Activated B cell treated with CpG ODN at 0.5 μM for 24 hours (primary cell): Measurements from ENCODE around the gene NKX1-1. TPM values are rescaled to one million over a fixed set of nuclear protein-coding genes. Genes with fewer than 3 reads are reported as not detected.

Experiments used
- ATAC-seq: fragments of 200-7000 bp; cut with Tn5 transposase; one replicate; pipeline ENCODE4 v1.10.0; 2021; ENCODE audit warnings: low read depth, mild to moderate bottlenecking, moderate library complexity
- CTCF ChIA-PET: fragments of 350-600 bp; sonication (Branson Sonifier 250); formaldehyde crosslinking; loops from one replicate; lab custom pipeline; 2021; ENCODE audit warnings: antibody characterized with exemption; lab: Charles Lee
- POLR2A ChIA-PET: fragments of 350-600 bp; sonication (Branson Sonifier 250); formaldehyde crosslinking; loops from one replicate; lab custom pipeline; 2021; ENCODE audit warnings: antibody characterized with exemption; lab: Charles Lee
- DNase-seq: peaks from one replicate; pipeline ENCODE4 v3.0.0; 2022
- H3K27ac Mint-ChIP-seq: one replicate; pipeline ENCODE4 v1.8.0; 2020; ENCODE audit warnings: mixed read lengths
- H3K27me3 Mint-ChIP-seq: one replicate; pipeline ENCODE4 v1.8.0; 2021; ENCODE audit warnings: mixed read lengths
- H3K36me3 Mint-ChIP-seq: one replicate; pipeline ENCODE4 v1.8.0; 2021; ENCODE audit warnings: low read depth, mixed read lengths
- H3K4me1 Mint-ChIP-seq: one replicate; pipeline ENCODE4 v1.8.0; 2021; ENCODE audit warnings: mixed read lengths
- H3K4me3 Mint-ChIP-seq: one replicate; pipeline ENCODE4 v1.8.0; 2020; ENCODE audit warnings: mild to moderate bottlenecking, mixed read lengths
- H3K9me3 Mint-ChIP-seq: one replicate; pipeline ENCODE4 v1.8.0; 2020; ENCODE audit warnings: mixed read lengths
- CTCF ChIP-seq: fragments of 200-600 bp; IDR thresholded peaks from one replicate; pipeline ENCODE4 v1.8.0; 2022; ENCODE audit warnings: antibody characterized with exemption, mild to moderate bottlenecking
- intact Hi-C: fragments of 100-400 bp; cut with micrococcal nuclease; formaldehyde crosslinking; loops from one replicate; pipeline ENCODE4 v1.15.1; 2024
- total RNA-seq: library from RNA; stranded (reverse); gene quantifications from 2 replicates; pipeline ENCODE4 v1.2.3, GENCODE V29; 2022

Gene NKX1-1
- total RNA-seq, 1 donor from 2014 or later = not detected

DNA sequence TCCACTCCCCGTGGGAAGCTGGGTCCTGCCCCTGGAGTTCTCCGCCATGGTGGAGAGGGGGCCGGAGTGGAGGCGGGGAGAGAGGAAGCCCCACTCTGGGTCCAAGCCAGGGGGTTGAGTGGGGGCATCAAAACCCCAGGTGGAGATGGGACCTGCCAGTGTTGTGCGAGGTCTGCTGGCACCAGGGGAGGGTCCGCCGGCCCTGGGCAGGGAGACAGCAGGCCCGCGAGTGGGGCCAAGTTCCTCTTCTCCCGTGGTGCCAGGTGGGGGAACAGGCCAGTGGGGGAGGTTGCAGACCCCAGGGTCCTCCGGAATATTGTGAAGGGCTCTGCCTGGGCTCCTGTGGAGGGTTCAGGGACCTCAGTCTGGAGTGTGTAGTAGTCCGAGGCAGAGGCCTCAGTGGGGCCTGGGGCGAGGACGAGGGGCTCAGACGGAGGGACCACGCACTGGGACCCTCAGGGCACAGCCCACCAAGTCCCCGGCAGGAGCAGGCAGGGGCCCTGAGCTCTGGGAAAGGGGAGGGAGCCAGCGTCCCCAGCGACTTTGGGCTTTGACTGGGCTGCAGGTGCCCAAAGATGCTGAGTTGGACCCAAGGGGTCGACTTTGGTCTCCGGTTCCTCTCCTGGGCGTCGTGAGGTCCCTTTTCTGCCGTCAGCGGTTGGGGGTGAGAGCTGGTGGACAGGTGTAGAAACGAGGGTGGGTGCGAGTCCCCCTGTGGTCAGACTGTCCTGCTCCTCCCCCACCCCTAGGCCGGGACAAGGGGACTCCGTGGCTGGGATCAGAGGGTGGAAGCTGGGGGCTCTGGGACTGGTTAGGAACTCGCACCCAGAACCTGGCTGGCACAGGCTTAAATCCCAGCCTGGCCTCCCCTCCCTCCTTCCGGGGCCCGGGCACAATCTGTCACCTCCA is 43.8 kb upstream of the NKX1-1 start:
- H3K27me3 Mint-ChIP-seq = no peaks in the 10 kb centered on the region
- CTCF ChIA-PET = no interaction called here
- no peak for ATAC-seq
- no peak for TF ChIP-seq CTCF
- H3K36me3 Mint-ChIP-seq = no peaks in the 10 kb centered on the region
- no peak for DNase-seq
- no peak overlapping the region for H3K4me3 Mint-ChIP-seq
- no peak overlapping the region for H3K27ac Mint-ChIP-seq
- no peaks in the 10 kb centered on the region for H3K4me1 Mint-ChIP-seq
- intact Hi-C loops = no loop called here
- POLR2A ChIA-PET = no interaction called here
- peaks cover 14% of the 10 kb centered on the region for H3K9me3 Mint-ChIP-seq

DNA sequence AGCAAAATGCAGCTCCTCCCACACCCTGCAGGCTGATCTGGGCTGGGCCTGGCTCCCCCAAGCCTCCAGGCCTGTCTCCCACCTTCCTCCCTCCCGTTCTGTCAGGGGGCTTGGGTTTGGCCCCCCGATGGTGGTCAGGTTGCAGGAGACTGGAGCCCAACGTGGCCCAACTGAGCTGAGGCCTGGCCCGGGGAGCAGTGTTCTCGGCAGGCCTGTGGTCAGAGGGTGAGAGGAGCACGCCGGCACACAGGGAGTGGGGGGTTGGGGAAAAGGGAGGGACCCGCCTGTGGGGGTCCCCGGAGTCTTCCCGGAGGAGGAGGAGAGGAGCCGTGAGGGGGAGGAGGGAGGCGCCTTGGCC is 43.2 kb upstream of the NKX1-1 start:
- no peak for TF ChIP-seq CTCF
- DNase-seq (no peak), ATAC-seq (no peak)
- ChIA-PET POLR2A (no interaction called here), CTCF (no interaction called here)
- Mint-ChIP-seq H3K36me3 (no peaks in the 10 kb centered on the region), H3K4me1 (no peaks in the 10 kb centered on the region), H3K4me3 (no peak overlapping the region), H3K27ac (no peak overlapping the region), H3K9me3 (peaks cover 14% of the 10 kb centered on the region), H3K27me3 (peaks cover 3% of the 10 kb centered on the region)
- intact Hi-C loops = no loop called here

DNA sequence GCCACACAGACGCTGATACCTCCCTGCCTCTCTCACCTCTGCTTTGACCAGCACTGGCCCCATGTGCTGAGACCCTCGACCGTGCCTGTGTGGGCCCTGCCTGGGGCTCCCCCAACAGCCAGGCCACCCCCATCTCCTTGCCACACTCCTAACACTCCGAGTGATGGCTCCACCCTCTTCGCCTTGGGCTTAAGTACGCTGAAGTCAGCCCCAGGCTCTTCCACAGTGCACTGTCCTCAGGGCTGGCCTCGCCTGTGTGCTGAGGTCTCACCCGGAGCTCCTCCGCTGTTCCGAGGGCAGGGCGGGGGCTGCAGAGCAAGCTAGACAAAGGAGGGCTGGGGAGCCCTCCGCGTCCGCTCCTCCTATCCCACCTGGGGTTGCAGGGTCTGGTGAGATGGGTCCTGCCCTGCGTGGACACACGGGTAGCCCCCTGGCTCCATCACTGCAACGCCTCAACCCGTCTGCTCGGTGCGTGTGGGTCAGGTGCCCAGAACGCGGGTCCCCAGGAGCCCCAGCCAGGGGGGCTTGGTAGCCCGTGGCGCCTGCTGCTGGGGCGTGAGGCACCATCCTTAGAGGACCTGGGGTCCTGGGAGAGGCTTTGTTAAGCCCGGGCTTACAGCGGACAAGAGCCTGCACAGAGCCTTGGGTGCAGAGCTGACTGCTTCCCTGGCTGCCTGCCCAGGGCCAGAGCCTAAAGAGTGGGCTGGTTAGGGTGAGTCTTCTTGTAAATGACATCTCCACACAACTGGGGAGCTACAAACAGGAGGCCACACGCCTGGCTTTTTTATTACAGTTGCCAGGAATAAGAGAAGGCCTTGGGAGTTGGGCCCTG is 42.6 kb upstream of the NKX1-1 start:
- Mint-ChIP-seq H3K27me3 (peaks cover 5% of the 10 kb centered on the region), H3K27ac (no peak overlapping the region), H3K4me3 (no peak overlapping the region), H3K4me1 (no peaks in the 10 kb centered on the region), H3K9me3 (peaks cover 12% of the 10 kb centered on the region), H3K36me3 (no peaks in the 10 kb centered on the region)
- no peak for DNase-seq
- no peak for TF ChIP-seq CTCF
- intact Hi-C loops = no loop called here
- no peak for ATAC-seq
- ChIA-PET POLR2A (no interaction called here), CTCF (no interaction called here)

GRCh38 chr4:1447676-1448588 is 41.7 kb upstream of the NKX1-1 start:
- Mint-ChIP-seq H3K4me3 (no peak overlapping the region), H3K27ac (no peak overlapping the region), H3K36me3 (no peaks in the 10 kb centered on the region), H3K9me3 (peaks cover 8% of the 10 kb centered on the region), H3K27me3 (peaks cover 5% of the 10 kb centered on the region), H3K4me1 (no peaks in the 10 kb centered on the region)
- no peak for ATAC-seq
- intact Hi-C loops = no loop called here
- CTCF ChIA-PET = no interaction called here
- POLR2A ChIA-PET = no interaction called here
- no peak for DNase-seq
- TF ChIP-seq CTCF = no peak
